Thyroid gland (tissue), 4 donors: Measurements from ENCODE around the gene TRPT1.

Experiments used
- POLR2A ChIP-seq, 2 donors: fragments of 450-650 bp; IDR thresholded peaks; one replicate each; pipeline ENCODE4 v1.6.1; 2017; ENCODE audit warnings: antibody characterized with exemption in 2 of 2, mild to moderate bottlenecking in 2 of 2, moderate library complexity in 1 of 2
- TF ChIP-seq, protein P1 (sequence below), 6 experiments: fragments of 200-600 bp in 3 of 6; fragments of 450-650 bp in 3 of 6; sonication (generic) in 3 of 6; IDR thresholded peaks; one replicate each; pipeline ENCODE4 v1.5.1; 2016 to 2019; ENCODE audit warnings: antibody characterized with exemption in 6 of 6, mild to moderate bottlenecking in 2 of 6, inconsistent platforms in 1 of 6, moderate library complexity in 1 of 6

DNA sequence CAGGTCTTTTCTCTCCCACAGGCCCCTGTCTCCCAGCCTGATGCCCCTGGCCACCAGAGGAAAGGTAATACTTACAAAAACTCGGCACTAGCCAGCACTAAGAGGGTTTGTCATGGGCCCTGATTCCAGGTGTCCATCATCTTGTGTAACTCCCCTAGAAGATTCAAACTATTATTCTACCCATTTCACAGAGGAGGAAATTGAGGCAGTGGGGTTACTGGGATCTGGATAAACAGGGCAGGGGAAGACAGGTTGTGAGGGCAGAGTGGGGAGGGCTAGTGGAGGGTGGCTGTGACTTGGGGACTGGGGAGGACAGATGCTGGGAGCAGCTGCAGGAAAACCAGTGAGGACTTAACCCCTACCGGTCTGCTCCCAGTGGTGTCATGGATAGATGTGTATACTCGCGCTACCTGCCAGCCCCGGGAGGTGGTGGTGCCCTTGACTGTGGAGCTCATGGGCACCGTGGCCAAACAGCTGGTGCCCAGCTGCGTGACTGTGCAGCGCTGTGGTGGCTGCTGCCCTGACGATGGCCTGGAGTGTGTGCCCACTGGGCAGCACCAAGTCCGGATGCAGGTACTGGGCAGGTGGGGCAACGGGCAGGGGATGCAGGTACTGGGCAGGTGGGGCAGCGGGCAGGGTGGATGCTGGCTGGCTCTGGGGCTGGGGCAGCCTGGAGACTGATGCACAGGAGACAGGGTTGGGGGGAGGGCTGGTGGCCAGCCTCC is 9.6 kb upstream of the TRPT1 start:
- no peak for TF ChIP-seq POLR2A (IDR thresholded peaks at IDR 0.05)
- TF ChIP-seq, protein P1, sequence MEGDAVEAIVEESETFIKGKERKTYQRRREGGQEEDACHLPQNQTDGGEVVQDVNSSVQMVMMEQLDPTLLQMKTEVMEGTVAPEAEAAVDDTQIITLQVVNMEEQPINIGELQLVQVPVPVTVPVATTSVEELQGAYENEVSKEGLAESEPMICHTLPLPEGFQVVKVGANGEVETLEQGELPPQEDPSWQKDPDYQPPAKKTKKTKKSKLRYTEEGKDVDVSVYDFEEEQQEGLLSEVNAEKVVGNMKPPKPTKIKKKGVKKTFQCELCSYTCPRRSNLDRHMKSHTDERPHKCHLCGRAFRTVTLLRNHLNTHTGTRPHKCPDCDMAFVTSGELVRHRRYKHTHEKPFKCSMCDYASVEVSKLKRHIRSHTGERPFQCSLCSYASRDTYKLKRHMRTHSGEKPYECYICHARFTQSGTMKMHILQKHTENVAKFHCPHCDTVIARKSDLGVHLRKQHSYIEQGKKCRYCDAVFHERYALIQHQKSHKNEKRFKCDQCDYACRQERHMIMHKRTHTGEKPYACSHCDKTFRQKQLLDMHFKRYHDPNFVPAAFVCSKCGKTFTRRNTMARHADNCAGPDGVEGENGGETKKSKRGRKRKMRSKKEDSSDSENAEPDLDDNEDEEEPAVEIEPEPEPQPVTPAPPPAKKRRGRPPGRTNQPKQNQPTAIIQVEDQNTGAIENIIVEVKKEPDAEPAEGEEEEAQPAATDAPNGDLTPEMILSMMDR (IDR thresholded peaks at IDR 0.05): no peak
